ENCODE data around the gene SH3BP4.

The SH3BP4 gene

DNA sequence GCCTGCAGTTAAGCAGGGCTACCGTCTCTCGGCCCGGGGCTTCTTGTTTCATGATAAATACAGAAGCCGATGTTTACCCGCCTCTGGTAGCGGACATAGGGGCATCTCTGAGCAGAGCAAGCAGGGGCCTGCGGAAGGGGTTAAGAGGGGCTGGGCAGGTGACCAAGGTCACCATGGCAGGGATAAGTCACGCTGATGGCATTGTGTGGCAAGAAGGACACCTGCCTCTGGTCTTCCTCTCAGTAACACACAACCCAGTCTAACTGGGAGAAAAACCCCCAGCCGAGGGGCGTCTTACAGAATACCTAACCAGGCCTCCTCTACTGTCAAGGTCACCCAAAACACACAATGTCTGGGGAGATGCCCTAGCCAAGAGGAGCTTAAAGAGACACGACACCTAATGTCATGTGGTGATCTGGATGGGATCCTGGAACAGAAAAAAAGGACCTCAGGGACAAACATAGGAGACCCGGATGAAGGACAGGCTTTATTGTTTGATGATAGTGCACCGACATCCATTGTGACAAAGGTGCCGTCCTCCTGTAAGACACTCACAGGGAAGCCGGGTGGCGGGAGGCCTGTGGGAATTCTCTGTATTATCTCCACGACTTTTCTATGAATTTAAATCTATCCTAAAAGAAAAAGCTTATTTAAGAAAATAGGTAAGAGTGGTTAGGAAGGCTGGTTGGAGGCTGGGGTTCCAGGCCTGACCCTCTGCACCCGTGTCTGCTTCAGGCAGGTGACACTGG is 24.8 kb downstream of the SH3BP4 start:
- DNase-seq (ENCODE audit: low spot score): no peak
- TF ChIP-seq, protein P1, sequence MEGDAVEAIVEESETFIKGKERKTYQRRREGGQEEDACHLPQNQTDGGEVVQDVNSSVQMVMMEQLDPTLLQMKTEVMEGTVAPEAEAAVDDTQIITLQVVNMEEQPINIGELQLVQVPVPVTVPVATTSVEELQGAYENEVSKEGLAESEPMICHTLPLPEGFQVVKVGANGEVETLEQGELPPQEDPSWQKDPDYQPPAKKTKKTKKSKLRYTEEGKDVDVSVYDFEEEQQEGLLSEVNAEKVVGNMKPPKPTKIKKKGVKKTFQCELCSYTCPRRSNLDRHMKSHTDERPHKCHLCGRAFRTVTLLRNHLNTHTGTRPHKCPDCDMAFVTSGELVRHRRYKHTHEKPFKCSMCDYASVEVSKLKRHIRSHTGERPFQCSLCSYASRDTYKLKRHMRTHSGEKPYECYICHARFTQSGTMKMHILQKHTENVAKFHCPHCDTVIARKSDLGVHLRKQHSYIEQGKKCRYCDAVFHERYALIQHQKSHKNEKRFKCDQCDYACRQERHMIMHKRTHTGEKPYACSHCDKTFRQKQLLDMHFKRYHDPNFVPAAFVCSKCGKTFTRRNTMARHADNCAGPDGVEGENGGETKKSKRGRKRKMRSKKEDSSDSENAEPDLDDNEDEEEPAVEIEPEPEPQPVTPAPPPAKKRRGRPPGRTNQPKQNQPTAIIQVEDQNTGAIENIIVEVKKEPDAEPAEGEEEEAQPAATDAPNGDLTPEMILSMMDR (IDR thresholded peaks at IDR 0.05): no peak
- no peak overlapping the region for H3K4me3 ChIP-seq
- H3K27ac ChIP-seq: no peak overlapping the region

- TF ChIP-seq, protein P1 (IDR thresholded peaks at IDR 0.05): no peak
- Histone ChIP-seq H3K27ac (no peak overlapping the region), H3K4me3 (no peak overlapping the region)
- DNase-seq (ENCODE audit: low spot score): no peak
These were observed 25.4 kb downstream of the SH3BP4 start for GRCh38 chr2:234977228-234977679.

DNA sequence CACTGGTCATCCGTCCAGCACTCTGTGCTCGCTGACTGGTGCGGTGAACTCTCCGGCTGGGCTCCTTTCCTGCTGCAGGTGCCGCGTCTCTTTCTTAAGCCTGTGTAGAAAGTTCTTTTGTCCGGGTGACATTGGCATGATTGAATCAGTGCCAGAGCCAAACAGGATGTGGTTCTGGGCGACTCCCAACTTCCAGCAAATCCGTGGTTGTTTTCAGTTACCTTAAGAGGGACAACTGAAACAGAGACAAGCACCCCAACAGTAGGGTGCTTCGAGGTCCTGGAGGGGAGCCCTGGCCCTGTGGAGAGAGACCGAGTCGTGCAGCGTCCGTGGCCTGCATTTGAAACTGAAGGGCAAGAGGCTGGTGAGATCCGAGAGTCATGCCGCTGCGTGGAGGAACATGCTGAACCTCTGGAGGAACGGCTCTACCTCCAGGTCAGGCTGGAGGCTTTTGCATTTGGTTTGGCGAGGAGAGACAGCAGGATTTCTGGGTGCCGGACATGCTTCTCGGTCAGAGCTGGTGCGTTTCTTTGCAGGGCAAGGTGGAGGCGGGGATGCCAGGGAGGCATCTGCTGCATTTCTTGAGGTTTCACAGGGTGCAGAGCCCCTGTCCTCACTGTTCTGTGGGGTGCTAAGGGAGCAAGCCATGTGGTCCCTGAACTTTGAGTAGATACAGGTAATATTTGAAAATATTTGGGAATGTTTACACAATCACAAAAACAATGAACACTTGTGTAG is 26.8 kb downstream of the SH3BP4 start:
- H3K4me3 ChIP-seq: no peak overlapping the region
- no peak for DNase-seq (ENCODE audit: low spot score)
- H3K27ac ChIP-seq: peak overlapping the region in 1 of 2 donors; percentile 25
- TF ChIP-seq, protein P1 (IDR thresholded peaks at IDR 0.05): no peak

- peak overlapping the region in 1 of 2 donors; percentile 39 for H3K27ac ChIP-seq
- DNase-seq (ENCODE audit: low spot score): no peak
- no peak overlapping the region for H3K4me3 ChIP-seq
- TF ChIP-seq, protein P1 (IDR thresholded peaks at IDR 0.05): no peak
These were observed 27.7 kb downstream of the SH3BP4 start for GRCh38 chr2:234979204-234980167.

DNA sequence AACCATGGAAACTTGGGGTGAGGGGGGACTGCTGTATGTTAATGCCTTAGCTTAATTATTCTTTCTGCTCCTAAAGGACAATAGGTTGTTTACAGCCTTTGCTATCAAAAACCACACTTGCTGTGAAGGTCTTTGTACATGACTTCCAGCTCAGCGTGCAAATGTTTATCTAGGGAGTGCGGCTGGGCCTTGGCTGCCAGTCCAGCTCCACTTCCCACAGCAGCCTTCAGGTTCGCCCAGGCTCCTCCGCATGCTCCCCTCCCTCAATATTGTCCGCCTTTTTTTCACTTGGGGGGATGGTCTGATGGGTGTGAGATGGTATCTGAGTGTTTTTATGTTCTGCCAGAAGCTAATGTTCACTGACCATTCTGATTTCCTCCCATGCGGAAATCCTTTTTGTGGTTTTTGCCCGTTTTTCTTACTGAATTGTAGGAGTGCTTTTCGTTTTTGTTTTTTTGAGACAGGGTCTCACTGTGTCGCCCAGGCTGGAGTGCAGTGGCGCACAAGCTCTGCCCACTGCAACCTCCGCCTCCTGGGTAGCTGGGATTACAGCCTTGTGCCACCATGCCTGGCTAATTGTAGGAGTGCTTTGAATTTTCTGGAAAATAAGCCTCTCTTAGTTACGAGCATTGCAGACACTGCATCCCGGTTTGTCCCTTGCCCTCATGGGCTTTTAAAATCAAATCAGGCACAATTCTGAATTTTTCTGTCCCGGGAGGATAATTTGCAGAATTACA is 28.8 kb downstream of the SH3BP4 start:
- Histone ChIP-seq H3K27ac (peak overlapping the region in 1 of 2 donors; percentile 78), H3K4me3 (peak overlapping the region; percentile 32)
- TF ChIP-seq, protein P1 (IDR thresholded peaks at IDR 0.05): no peak
- DNase-seq (ENCODE audit: low spot score): no peak

Measured in coronary artery (tissue), 2 donors.